ENCODE results near the gene GANC. TPM values are rescaled to one million over a fixed set of nuclear protein-coding genes. Genes with fewer than 3 reads are reported as not detected.

The GANC gene
- total RNA-seq, 1 experiment from 2014 or later: 15.8 TPM

- no peak overlapping the region for H3K27ac ChIP-seq (ENCODE audit: insufficient read length, low read depth, low read length)
- H3K4me1 ChIP-seq (ENCODE audit: insufficient read depth, low read length): no peaks in the 10 kb centered on the region
- no peak overlapping the region for H2BK15ac ChIP-seq (ENCODE audit: low read depth, low read length)
- no peaks in the 10 kb centered on the region for H3K9me3 ChIP-seq (ENCODE audit: control insufficient read depth, low read depth, low read length)
- H3T11ph ChIP-seq (ENCODE audit: low read length): no peak overlapping the region
- H3K4ac ChIP-seq (ENCODE audit: low read depth, low read length): no peak overlapping the region
- no peak overlapping the region for H3K56ac ChIP-seq (ENCODE audit: insufficient read length, low read depth, low read length)
- WGBS (ENCODE audit: extremely low coverage, insufficient read length, low lambda C conversion rate): no CpG with 5 or more reads among the region's 2 CpGs
- TF ChIP-seq CTCF (conservative IDR thresholded peaks at IDR 0.05): no peak
- H4K8ac ChIP-seq (replicated peaks; ENCODE audit: insufficient read length, low read depth, low read length): no peak overlapping the region
- no peak overlapping the region for H3K27ac Mint-ChIP-seq
- no peak overlapping the region for H2AFZ ChIP-seq (ENCODE audit: low read length)
- H3K36me3 Mint-ChIP-seq (ENCODE audit: insufficient read depth in 1 of 3, low read depth in 3 of 3): peaks cover 0 to 8% (median 0%) of the 10 kb centered on the region in 3 experiments; a peak in 2 of 7 replicates
- H3K79me1 ChIP-seq (ENCODE audit: insufficient read depth, low read depth, low read length, poor library complexity, severe bottlenecking): no peaks in the 10 kb centered on the region
- H4K20me1 ChIP-seq (ENCODE audit: control insufficient read depth, insufficient read depth, insufficient read length): no peaks in the 10 kb centered on the region
- no peak overlapping the region for H3K4me2 ChIP-seq (ENCODE audit: insufficient read depth, insufficient read length, low read length)
- no peak overlapping the region for H2BK12ac ChIP-seq (ENCODE audit: insufficient read length, low read depth, low read length)
- H3K9me3 Mint-ChIP-seq: no peaks in the 10 kb centered on the region
- no peaks in the 10 kb centered on the region for H3K23me2 ChIP-seq (ENCODE audit: insufficient read length, low read depth, low read length, poor library complexity, severe bottlenecking)
- no peaks in the 10 kb centered on the region for H3K27me3 ChIP-seq (ENCODE audit: insufficient read depth, low read length)
- no peak overlapping the region for H4K5ac ChIP-seq (ENCODE audit: insufficient read length, low read depth, low read length)
- peaks cover 0 to 2% of the 10 kb centered on the region in 2 experiments; a peak in 3 of 4 replicates for H3K4me1 Mint-ChIP-seq
- H3K79me2 ChIP-seq (ENCODE audit: insufficient read depth, low read length): no peaks in the 10 kb centered on the region
- H2AK5ac ChIP-seq (ENCODE audit: insufficient read length, low read length): no peak overlapping the region
- DNase-seq: no peak
- no peak overlapping the region for H2BK120ac ChIP-seq (ENCODE audit: low read depth, low read length, poor library complexity, severe bottlenecking)
- H4K91ac ChIP-seq (ENCODE audit: insufficient read length, low read depth, low read length): no peak overlapping the region
- H3K18ac ChIP-seq (ENCODE audit: insufficient read length, low read depth, low read length): no peak overlapping the region
- no peak overlapping the region for H2BK5ac ChIP-seq (ENCODE audit: insufficient read length, low read length)
- H3K27me3 Mint-ChIP-seq (ENCODE audit: low read depth): no peaks in the 10 kb centered on the region; the same call in none of the 2 replicates
- H2BK20ac ChIP-seq (ENCODE audit: low read depth, low read length, poor library complexity, severe bottlenecking): no peak overlapping the region
- no peak overlapping the region for H3K4me3 Mint-ChIP-seq
- H3K23ac ChIP-seq (ENCODE audit: insufficient read length, low read depth, low read length): no peak overlapping the region
- H3K14ac ChIP-seq (ENCODE audit: insufficient read depth, low read length): no peak overlapping the region
- no peak overlapping the region for H3K9ac ChIP-seq (ENCODE audit: extremely low read depth, insufficient read length, low read length)
Observed at GRCh38 chr15:42354824-42355223, 81.8 kb downstream of the GANC start.
